NCI-H774 (cell line): ENCODE results near the gene RIMS4.
"Not testable (repeated sequence)": the region's sequence is repeated elsewhere in the genome, so short reads cannot be mapped to it uniquely, and the experiment has no call there.

Experiments used
- DNase-seq: peaks from one replicate; lab custom pipeline; 2025; lab: John Stamatoyannopoulos, UW

The RIMS4 gene

DNA sequence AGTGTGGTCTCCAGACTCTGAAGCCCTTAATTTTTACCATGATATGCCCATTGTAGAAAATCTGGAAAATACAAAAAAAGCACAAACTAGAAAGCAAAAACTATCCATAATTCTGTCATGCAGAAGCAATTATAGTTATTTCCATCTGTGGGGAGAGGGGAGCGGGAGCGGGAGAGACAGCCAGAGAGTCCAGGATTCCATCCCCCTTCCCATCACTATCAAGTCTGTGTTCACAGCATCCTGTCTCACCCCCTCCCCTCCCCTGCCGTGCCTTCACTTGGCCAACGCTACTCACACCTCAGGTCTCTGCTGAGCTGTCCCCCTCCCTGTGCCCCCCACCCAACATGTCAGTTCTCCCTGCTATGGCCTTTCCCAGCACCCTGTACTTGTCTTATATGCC is 14.5 kb downstream of the RIMS4 start:
- no peak for DNase-seq

DNA sequence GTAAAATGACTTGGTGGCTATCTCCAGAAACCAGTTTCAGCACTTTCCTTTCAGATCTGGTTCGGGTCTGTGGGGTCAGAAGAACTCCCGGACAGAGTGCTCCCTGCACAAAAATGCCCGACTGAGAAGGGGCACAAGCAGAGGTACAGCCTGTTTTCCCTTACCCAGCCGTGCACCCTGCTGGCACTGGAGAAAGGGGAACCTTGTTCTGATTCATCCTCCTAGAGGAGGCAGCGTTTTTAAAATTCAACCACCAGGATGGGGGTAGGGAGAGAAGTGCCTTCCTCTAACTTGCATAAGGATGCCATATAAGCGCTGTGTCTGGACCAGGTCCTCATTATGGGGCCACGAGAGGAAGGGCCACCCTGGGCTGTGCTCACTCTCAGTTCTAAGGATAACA is 17.6 kb downstream of the RIMS4 start:
- DNase-seq, result no peak

DNA sequence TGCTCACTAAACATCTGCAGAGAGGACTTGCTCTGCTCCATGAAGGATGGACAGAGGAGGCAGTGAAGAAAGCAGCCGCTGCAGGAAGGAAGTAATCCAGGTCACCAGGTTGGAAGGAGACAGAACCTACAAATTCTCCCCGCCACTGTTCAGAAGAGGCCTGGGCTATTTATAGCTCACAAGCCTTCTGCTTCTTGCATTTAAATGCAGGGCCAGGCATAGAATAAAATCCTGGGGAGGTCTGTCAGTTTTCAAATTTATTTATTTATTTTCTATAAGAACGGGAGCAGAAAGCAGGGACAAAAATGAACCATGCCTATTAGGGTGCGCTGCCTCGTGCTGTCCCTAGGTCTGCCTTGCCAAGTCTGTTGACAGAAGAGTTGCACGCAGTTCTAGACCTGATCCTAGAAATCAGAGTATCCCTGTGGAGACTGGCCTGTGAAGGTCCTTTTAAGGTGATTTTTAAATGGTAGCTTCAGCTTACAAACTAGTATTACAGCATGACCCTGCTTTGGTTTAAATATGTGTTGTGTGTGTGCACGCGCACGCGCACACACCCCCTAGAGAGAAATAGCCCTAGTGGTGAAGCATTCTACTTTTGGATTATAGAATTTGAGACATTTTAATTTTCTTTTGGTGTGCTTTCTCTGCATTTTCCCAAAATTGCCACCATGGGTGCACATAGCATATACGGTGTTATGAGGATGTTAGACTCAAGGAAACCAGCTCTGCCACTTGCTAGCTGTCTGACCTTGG is 19.5 kb downstream of the RIMS4 start:
- DNase-seq, result no peak

DNA sequence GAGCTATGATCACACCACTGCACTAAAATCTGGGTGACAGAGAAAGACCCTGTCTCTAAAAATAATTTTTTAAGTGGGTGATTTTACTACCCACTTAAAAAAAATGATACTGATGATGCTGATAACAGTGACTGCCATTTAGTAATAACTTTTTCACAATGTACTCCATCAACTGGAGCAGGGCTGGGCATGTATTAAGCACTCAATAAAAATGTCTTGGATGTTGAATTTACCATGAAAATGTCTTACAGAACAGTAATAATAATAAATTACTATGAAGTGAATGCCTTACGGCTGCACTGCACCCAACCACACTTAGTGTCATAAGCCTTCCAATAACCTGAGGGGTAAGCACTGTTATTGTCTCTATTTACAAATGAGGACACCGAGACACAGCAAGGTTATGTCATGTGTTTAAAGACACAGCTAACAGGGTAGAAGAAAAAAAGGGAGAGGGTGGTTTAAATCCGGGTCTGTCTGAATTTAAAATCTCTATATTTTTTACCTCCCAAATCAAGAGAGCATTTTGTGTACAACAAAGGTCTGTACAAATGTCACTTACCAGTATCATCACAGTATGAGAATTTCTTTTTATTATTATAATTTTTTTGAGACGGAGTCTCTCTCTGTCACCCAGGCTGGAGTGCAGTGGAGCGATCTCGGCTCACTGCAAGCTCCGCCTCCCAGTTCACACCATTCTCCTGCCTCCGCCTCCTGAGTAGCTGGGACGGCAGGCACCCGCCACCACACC is 21.5 kb downstream of the RIMS4 start:
- no peak for DNase-seq

DNA sequence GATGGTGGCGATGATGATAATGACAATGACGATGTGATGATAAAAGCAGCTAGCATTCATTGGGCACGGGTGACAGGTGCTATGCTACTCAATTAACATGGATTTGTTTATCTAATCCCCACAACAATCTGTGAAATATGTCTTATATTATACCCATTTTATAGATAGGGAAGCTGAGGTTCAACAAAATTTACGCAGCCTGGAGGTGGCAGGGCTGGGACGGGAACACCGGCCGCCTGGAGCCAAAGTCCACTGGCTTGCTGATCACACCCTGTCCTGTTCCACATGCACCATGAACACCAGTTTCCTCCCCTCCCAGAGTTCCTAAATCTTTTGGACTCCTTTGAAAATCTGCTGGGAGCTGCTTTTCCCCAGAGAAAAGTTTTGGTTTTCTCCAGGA is 23.0 kb downstream of the RIMS4 start:
- no peak for DNase-seq

DNA sequence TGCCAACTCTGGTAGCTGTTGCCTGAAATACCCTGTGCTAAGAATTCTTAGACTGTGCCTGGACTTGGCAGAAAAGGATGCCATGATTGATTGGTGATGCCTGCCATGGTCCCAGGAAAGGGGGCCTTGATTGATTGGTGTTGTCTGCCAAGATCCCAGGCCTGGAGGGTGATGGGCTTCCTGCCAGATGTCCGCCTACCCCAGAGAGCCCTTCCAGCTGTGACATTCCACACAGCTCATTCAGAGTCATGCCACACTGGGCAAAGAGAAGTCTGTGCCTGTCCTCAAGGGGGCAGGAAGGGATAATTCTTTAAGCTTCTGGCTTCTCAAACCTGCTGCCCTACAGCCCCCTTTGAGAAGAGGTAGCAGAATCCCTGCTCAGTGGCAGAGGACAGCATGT is 24.6 kb downstream of the RIMS4 start:
- DNase-seq, result no peak

DNA sequence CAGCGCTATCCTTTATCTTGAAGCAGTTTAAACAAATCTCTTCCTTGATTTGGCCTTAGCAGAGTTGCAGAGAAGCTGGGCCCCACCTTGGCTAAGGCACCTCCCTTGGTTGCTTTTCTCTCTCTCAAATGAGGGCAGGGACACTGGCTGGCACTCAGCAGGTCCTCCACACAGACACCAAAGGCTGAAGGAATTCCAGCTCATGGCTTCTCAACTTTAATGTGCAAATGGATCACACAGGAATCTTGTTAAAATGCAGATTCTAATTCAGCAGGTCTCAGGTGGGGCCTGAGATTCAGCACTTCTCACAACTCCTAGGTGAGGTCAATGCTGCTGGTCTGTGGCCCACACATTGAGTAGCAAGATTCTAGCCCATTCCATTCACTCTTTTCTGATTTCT is 25.7 kb downstream of the RIMS4 start:
- no peak for DNase-seq

DNA sequence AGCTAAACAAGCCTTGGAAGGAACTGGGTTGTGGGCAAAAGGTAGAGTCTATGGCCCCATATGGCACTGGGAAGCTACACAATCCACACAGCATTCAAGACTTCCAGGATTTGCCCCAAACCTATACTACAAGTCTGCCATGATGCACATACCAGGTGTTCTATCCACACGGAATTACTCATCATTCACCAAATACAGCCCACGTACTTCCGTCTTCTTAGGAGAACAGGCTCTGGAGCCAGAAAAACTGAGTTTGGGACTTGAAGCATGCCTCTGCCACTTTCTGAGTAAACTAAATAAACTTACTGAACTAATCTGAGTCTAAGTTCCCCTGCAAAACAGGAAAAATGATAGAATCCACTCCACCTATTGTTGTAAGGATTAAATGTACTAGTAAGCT is 28.6 kb downstream of the RIMS4 start:
- DNase-seq, result no peak

DNA sequence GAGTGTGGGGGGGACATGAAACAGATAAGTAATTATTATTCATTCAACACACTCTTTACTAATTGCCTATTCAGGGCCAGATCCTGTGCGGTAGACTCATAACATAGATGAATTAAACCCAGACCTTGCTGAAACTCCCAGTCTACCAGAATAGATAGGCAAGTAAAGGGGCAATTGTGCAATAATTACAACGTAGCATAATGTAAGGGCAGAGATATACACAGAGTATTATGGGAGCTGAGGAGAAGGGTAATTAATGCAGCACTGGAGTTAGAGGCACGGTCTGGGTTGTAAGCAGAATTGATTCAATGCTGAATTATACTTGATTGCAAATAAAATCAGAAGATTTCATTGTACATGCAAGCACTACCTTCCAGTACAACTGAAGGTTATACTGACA is 29.2 kb downstream of the RIMS4 start:
- no peak for DNase-seq

DNA sequence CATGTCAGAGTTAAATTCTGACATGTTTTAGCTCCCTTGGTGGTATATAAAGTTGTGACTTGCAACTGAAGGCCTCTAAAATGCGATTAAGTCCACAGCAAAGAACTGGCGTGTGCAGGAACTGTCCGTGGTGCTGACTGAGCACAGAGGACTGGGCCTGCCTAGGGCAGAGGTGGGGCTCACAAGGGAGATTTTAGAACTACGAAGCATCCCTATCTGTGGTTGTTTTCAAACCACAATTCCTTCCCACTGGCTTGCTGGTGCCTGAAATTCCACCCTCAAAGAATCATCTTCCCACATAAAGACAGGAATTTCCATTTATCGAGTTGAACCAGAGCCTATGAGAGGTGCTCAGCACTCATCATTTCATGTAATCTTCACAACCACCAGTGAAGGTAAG is 30.1 kb downstream of the RIMS4 start:
- no peak for DNase-seq

DNA sequence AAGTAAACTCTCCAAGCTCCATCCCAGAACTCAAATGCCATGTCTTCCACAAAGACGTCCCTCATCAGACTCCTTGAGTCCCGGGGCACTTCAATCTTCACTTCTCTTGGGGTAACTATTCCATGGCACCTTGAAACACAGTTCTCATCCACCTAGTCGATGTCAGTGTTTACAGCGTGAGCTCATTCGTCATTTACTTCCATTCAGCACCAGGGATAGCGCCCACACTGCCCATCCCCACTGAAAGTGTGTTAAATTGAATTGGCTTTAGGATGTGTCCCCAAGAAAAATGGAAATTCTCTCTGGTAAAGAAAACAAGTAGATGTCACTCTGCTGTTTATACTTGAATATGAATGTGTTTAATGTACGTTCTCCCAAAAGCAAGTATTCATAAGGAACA is 33.4 kb downstream of the RIMS4 start:
- DNase-seq, result no peak

DNA sequence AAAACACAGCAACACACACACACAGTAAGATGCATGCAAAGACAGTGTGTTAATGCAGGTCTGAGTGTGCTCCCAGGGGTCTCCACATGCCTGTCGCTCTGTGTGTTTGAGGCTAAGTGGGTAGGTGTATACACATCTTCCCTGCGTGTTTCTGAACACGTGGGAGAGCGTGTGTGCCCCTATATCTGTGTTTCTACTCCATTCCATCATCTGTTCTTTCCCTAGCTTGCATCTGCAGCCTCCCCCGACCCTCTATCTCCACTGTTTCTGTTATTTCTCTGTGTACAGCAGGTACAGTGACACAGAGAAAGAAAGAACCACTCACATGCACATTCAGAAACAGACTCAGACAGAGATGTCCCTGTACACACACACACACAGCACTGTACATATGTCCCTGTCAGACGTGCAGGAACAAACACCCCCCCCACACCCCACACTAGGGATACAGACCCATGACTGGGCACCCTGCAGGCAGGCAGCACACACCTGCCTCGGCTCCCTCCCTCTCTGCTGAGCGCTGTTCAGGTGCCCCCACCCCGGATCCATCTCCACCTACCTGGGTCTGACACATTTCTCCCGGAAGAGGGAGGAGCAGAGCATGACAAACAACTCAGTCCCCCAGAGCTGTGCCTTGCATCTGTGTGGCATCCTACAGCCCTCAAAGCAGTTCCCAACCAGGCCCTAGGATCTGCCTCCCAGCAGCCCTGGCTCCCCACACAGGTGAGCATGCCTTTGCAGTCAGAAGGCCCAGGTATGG is 37.1 kb downstream of the RIMS4 start:
- no peak for DNase-seq

DNA sequence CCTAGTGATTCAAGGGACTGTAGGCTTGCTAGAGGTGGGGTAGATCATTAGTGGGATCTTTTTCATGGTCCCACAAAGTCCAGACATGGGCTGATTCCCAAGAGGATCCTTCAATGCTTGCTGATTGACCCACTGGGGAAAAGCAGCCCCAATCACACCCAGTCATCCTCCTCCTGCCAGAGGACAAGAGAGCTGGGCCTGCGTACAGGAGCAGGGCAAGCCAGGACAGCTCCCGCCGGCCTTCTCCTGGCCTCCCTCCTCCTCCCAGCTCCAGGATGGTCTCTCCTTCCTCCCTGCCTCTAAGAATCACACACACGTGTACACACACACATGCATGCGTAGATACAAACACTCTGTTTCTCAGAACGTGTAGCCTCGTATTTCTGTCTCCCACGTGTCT is 37.7 kb downstream of the RIMS4 start:
- no peak for DNase-seq

DNA sequence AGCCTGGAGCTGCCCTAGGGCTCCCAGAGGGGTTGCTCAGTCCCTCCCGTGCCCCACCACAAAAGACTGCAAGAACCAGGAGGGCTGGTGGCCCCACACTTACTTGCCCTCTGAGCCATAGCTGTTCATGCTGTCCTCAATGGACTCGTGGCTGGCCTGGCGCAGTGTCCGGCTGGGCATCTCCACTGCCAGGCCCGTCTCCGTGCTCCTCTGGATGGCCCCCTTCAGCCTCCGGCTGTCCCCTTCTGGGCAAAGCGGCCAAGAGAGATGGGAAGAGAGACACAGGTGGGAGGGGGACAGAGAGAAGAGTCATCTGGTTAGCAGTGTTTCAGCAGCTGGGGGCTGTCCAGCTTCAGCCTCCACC is 39.2 kb downstream of the RIMS4 start:
- DNase-seq, result no peak

DNA sequence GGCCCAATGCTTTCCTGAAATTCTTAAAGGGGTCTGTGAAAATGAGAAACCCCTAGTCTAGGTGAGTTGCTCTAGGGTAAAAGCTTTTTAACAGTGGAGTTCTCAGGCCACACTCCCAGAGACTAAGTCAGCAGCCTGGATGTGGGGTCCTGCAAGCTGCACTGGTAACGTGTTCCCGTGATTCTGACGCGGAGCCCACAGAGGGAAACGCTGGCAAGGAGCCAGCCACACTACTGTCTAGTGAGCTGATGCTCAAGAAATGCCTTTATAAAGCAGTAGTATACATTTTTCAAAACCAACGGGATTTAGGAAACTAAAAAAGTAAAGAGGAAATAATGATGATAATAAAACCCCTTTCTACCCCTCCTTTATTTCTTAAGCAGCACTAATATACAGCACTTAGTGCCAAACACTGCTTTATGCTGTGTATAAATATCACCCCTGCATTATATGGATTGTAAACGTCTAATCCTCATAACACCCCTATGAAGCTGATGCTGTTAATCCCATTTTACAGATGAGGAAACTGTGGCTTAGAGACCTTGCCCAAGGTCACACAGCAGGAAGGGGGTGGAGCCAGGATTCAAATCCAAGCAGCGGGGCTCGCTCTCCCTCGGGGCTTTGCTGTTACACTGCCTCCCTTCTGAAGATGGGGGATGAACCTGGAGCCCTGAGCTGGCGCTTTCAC is 39.7 kb downstream of the RIMS4 start:
- DNase-seq, result no peak

DNA sequence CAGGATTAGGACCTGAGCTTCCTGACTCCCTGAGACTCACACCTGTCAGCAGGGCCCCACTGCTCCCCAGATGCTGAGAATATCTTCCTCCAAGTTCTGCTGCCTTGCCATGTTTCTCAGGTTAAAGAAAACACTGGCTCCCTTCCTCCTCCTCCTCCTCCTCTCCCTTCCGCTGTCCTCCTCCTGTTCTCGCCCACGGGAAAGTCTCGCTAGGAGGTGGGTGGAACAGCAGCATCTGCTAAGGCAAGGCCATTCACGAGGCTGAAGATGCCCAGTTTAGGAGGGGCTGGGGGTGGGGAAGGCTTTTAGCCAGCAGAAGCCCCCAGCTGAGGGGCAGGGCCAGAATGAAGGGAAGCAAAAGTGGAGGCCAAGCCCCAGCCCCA is 40.9 kb downstream of the RIMS4 start:
- DNase-seq, result no peak

DNA sequence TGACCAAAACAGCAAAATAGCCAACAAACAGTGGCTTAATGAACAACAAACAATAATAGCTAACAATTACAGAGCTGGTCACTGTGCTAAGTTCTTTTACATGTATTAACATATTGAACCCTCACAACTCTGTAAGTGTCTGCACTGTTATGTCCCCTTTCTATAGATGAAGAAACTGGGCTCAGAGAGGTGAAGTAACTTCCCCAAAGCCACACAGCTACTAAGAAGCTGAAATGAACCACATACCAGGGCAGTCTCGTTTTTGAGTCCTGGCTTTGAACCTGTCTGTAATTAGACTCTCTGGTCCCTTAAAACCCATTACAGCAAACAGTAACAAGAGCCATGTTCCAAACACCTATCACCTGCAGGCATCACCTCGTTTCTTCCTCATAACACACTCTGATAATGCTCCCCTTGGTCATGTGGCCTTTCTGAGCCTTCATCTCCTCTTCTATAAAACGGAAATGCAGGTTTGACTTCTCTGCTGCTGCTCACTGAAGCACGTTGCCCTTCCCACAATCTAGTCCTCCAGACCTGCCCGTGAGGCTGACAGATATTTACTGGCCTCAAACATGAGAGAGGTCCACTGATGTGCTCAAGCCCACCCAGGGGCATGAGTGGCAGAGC is 41.4 kb downstream of the RIMS4 start:
- DNase-seq, result no peak

DNA sequence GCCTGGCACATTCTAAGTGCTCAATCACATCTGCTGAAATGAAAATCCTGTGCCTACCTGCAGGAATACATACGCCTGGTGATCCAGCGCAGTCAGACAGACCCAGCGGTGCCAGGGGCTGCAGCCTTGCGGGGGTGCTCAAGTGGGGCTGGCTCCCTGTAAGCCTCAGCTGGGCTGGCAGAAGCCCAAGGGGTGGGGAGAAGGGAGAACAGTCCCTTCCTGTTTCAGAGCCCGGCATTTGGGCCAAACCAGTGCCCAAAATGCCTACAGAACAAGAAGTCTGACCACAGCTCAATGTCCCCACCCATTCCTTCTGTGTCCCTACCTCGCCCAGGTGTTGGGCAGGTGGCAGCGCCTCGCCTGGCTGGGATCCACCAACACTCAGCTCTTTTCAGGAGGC is 42.1 kb downstream of the RIMS4 start:
- DNase-seq, result no peak

DNA sequence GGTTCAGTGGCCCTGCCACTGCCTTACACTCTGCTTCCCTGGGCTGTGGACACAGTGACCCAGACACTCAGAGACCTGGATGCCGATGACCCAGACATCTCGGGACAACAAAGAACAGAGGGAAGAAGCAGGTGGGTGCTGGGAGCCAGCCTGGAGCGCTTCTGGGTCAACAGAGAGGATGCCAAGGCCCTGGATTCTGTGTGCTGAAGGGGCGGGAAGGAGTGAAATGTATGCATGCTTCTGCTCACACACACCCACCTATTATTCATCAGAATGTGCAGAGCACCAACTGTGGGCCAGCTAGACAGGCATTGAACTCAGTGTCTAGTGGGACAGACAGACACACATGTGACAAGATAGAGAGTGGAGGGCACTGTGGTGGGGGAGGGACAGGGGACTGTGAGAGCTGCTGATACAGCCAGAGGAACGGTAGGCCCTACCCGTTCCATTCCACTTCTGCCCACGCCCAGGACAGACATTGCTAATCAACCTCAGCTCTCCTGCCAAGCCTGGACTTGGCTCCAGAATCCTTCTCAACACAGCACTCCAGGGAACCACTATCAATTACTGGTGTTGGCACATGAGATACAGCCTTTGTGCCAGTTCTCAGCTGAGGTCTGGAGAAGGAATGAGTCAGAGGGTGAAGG is 44.5 kb downstream of the RIMS4 start:
- no peak for DNase-seq

DNA sequence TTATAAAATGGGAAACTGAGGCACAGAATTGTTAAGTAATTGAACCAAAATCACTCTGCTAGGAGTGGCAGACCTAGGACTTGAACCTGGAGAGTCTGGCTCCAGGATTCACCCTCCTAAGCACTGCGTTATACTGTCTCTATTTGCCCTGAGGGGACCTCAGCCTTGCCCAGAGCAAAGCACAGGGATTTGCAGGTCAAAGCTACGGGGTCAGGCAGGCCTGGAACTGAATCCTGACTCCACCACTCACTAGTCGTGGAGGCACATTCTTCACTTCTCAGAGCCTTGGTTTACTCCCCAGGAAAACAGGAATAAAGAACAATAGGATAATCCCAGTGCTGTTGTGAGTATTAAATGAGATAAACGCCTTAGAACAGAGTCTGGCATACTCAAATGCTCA is 45.3 kb downstream of the RIMS4 start:
- no peak for DNase-seq

DNA sequence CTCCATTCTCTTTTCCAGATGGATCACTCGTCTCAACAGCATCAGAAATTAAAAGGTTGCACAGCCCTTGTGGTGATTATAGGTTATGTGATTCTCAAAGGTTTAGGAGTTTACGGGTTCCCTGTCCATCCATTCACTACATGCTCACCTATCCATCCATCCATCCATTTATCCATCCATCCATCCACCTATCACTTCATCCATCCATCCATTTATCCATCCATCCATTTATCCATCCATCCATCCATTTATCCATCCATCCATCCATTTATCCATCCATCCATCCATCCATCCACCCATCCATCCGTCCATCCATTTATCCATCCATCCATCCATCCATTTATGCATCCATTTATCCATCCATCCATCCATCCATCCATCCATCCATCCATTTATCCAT is 46.5 kb downstream of the RIMS4 start:
- DNase-seq, result not testable (repeated sequence)
